GM21723 (cell line): Measurements from ENCODE around the gene EZH2.

Experiments used
- ATAC-seq: cut with Tn5 transposase; IDR thresholded peaks from one replicate; pipeline ENCODE4 v1.9.1; 2021; ENCODE audit warnings: mild to moderate bottlenecking, moderate library complexity; ENCODE audit not compliant: unreplicated experiment

Gene EZH2

DNA sequence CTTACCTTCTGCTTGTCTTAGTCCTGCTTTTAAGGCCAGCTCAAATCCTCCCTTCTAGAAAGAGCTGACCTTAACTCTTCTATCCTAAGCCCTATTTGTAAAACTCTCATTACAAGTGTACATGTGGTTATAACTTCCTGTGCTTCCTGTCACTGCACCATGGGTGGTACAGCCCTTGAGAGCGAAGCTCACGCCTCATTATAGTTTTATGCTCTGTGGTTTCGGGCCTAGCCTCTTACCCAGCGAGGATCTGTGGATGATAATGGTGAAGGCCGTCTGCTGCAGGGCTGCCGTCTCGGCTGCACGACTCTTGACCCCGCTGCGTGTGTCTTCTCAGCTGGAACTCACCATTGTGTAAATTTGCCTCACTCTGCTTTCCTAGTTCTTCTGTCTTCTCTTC, 110.8 kb downstream of the EZH2 start:
- no peak for ATAC-seq

DNA sequence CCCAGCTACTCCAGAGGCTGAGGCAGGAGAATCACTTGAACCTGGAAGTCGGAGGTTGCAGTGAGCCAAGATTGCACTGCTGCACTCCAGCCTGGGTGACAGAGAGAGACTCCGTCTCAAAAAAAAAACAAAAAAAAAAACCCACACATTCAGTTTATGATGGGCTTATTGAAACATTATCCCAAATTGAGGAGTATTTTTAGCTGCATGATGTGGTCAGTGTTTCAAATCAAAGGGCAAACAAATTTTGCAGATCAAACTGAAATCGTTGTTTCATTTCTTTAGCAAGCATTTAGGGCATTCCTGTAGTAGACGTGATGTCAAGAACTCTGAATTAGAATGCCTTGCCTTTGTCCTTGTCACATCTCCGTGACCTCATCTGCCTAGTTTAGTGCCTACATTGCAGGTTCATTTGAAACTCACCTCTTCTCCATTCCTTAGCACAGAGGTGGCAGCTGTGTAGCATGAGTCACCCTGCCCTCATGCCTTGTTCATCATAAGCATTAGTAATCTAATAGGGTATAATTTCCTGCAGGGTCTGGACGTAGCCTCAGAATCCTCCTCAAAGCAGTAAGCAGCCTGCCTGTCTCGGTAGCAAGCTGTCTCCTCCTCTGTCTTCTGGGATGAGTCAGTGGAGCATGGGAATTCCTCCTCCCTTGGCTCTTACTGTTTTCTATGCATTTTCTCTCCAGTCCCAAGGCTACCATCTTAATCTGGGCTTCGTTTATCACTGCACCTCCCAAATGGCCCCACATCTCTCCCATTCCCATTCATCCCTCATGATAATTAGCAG, 111.6 kb downstream of the EZH2 start:
- no peak for ATAC-seq

DNA sequence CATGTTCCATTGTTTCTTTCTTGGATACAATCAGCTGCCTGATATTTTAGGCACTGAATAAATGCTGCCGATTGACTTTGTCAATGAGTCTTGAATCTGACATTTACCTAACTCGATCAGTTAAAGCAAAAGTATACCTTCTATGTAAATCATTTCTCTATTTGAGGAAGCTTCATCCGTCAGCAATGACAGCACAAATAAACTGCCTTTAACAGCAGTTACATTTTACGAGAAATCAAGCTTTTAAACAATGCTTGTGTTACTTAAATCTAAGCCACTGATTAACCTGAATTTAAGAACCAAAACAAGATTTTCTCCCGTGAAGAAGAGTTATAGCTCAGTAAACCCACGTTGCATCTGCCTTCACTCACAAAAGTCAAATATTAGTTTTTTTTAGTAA, 114.1 kb downstream of the EZH2 start:
- ATAC-seq: no peak

DNA sequence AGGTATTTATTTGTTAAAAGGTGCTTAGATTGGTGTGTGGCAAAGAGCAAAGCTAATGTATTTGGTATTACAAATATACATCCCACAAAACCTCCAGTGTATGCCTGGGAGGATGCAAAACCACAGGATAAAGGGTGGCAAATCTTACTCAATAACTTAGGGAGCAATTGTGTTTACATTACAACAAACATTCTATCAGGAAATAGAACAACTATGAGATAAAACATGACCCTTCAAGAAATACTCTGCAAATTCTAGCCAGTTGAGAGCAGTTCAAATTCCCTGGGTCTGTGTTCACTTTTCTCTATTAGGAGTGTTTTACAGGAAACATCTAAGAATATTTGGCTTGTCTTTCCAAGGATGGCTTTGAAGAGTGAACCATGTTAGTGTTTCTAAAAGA, 120.5 kb downstream of the EZH2 start:
- ATAC-seq: no peak

DNA sequence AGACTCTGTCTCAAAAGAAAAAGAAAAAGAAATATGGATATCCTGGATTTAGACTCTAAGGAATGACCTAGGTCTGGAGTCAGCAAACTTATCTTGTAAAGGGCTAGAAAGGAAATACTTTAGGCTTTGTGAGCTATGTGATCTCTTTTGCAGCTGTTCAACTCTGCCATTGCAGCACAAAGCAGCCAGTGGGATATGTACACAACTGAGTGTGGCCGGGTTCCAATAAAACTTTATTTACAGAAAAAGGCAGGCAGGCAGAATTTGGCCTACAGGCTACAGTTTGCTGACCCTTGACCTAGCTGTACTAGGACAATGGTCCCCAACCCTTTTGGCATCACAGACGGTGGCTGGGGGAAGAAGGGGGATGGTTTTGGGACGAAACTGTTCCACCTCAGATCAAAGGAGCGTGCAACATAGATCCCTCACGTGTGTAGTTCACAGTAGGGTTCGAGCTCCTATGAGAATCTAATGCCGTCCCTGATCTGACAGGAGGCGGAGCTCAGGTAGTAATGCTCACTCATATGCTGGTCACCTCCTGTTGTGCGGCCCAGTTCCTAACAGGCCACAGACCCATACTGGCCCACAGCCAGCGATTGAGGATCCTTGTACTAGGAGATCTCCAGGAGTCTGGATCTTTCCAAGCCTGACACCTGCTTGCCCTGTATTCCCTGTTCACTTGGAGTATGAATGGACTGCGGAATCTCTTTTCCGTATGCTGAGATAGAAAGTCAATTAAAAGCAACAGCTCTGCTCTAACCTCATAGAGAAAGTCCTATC, 122.4 kb downstream of the EZH2 start:
- no peak for ATAC-seq
